Fibroblast of lung (primary cell): ENCODE measurements around the gene ERI3.

Experiments
- EZH2 ChIP-seq: IDR thresholded peaks from 2 replicates; pipeline ENCODE4 v1.5.1; 2012; ENCODE audit warnings: low read length, control low read depth, mild to moderate bottlenecking; ENCODE audit errors: missing control alignments
- TF ChIP-seq, protein P1 (sequence below), 2 donors: IDR thresholded peaks in 1 of 2; conservative IDR thresholded peaks in 1 of 2; 1 replicate in 1 of 2; 2 replicates in 1 of 2; pipeline ENCODE4 v1.5.1; 2011 to 2012; ENCODE audit warnings: low read length in 2 of 2, control low read depth in 1 of 2, inconsistent platforms in 1 of 2, low read depth in 1 of 2, mild to moderate bottlenecking in 1 of 2

DNA sequence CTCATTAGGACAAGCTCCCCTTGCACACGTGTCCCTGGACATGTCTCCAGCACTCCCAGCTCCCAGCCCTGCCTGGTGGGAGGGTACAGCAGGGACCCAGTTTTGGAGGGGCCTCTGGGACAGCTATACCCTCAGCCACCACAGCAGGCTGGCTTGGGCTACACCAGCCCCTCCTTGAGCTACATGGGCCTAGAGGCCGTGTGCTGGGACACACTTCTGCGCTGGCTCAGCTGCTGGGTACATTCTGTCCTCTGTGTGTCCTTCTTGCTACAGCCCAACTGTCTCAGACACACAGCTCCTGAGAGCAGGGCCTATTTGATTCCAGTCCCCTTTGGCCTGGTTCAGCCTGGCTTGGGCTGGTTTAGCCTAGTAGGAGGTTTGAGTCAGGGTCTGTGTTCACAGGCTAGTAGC, 115.1 kb downstream of the ERI3 start:
- TF ChIP-seq, protein P1, sequence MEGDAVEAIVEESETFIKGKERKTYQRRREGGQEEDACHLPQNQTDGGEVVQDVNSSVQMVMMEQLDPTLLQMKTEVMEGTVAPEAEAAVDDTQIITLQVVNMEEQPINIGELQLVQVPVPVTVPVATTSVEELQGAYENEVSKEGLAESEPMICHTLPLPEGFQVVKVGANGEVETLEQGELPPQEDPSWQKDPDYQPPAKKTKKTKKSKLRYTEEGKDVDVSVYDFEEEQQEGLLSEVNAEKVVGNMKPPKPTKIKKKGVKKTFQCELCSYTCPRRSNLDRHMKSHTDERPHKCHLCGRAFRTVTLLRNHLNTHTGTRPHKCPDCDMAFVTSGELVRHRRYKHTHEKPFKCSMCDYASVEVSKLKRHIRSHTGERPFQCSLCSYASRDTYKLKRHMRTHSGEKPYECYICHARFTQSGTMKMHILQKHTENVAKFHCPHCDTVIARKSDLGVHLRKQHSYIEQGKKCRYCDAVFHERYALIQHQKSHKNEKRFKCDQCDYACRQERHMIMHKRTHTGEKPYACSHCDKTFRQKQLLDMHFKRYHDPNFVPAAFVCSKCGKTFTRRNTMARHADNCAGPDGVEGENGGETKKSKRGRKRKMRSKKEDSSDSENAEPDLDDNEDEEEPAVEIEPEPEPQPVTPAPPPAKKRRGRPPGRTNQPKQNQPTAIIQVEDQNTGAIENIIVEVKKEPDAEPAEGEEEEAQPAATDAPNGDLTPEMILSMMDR (conservative IDR thresholded peaks at IDR 0.05 in 1 of 2, IDR thresholded peaks at IDR 0.05 in 1 of 2; ENCODE audit: low read depth in 1 of 2, low read length in 2 of 2), result no peak
- no peak for TF ChIP-seq EZH2
